NK-92 treated with Interleukin-12 subunit alpha and Interleukin-12 subunit beta, amount 100 ng/mL, for 24 hours (cell line): ENCODE results near the gene NADSYN1.
"Not testable (repeated sequence)": the region's sequence is repeated elsewhere in the genome, so short reads cannot be mapped to it uniquely, and the experiment has no call there.

Experiments used
- DNase-seq: peaks from one replicate; lab custom pipeline; 2025; lab: John Stamatoyannopoulos, UW

NADSYN1 gene

GRCh38 chr11:71526796-71527575 is 74.0 kb downstream of the NADSYN1 start, which contains the start of gene KRTAP5-7:
KRTAP5-7 (plus strand) TSS chr11:71527267; CDS start chr11:71527301, 34 bp downstream.
- not testable (repeated sequence) for DNase-seq

GRCh38 chr11:71527576-71528210 is 74.7 kb downstream of the NADSYN1 start:
- DNase-seq = no peak

GRCh38 chr11:71530602-71531001 is 77.6 kb downstream of the NADSYN1 start:
- no peak for DNase-seq

- DNase-seq = no peak
Observed at GRCh38 chr11:71532036-71532610, 79.1 kb downstream of the NADSYN1 start.

GRCh38 chr11:71534711-71535608 is 82.0 kb downstream of the NADSYN1 start:
- not testable (repeated sequence) for DNase-seq

- no peak for DNase-seq
Observed at GRCh38 chr11:71535825-71536224, 82.8 kb downstream of the NADSYN1 start.

- no peak for DNase-seq
Observed at GRCh38 chr11:71537537-71537936, 84.5 kb downstream of the NADSYN1 start.

- not testable (repeated sequence) for DNase-seq
Observed at GRCh38 chr11:71537977-71538665, 85.1 kb downstream of the NADSYN1 start, which contains the start of gene KRTAP5-8. KRTAP5-8 (plus strand) TSS chr11:71538025; CDS start chr11:71538056, 31 bp downstream.

GRCh38 chr11:71538666-71538990 is 85.6 kb downstream of the NADSYN1 start:
- no peak for DNase-seq

GRCh38 chr11:71539017-71539416 is 86.0 kb downstream of the NADSYN1 start:
- no peak for DNase-seq

- not testable (repeated sequence) for DNase-seq
Observed at GRCh38 chr11:71539971-71540370, 87.0 kb downstream of the NADSYN1 start.

- not testable (repeated sequence) for DNase-seq
Observed at GRCh38 chr11:71540521-71541304, 87.7 kb downstream of the NADSYN1 start.

GRCh38 chr11:71542382-71542781 is 89.4 kb downstream of the NADSYN1 start:
- no peak for DNase-seq

- DNase-seq = no peak
Observed at GRCh38 chr11:71542879-71543777, 90.1 kb downstream of the NADSYN1 start.

GRCh38 chr11:71543866-71544265 is 90.9 kb downstream of the NADSYN1 start:
- no peak for DNase-seq

- DNase-seq = no peak
Observed at GRCh38 chr11:71544525-71545214, 91.7 kb downstream of the NADSYN1 start.

GRCh38 chr11:71545405-71545966 is 92.5 kb downstream of the NADSYN1 start:
- no peak for DNase-seq

GRCh38 chr11:71548120-71548519 is 95.1 kb downstream of the NADSYN1 start, which contains the start of gene KRTAP5-9:
KRTAP5-9 (plus strand) TSS chr11:71548420; CDS start chr11:71548658, 238 bp downstream.
- DNase-seq = no peak
